Measurements from ENCODE around the gene MYH3. TPM values are rescaled to one million over a fixed set of nuclear protein-coding genes. Genes with fewer than 3 reads are reported as not detected.

Gene MYH3
- total RNA-seq, result 0.16 and 0.60 TPM in 2 replicates

GRCh38 chr17:10657148-10657547 is at the start of gene MYH3:
Gene MYH3 (minus strand): TSS chr17:10657309. CDS start chr17:10655064, 2,245 bp downstream.

GRCh38 chr17:10697092-10698081 is 40.3 kb upstream of the MYH3 start, which contains the start of the genes ADPRM and SCO1:
Gene ADPRM (plus strand): TSS chr17:10697594. CDS start chr17:10704927, 7,333 bp downstream.
Gene SCO1 (minus strand): TSS chr17:10697533. CDS start chr17:10697507, 26 bp downstream.

Other genes starting within 250 kb of the MYH3 start
- not detected in 2 replicates for gene MYH8, start 235.4 kb downstream of the MYH3 start, total RNA-seq
- gene MYH4, start 187.8 kb downstream of the MYH3 start, total RNA-seq, result not detected in 2 replicates
- not detected in 2 replicates for gene MYH1, start 138.8 kb downstream of the MYH3 start, total RNA-seq
- not detected in 2 replicates for gene MYH2, start 107.7 kb downstream of the MYH3 start, total RNA-seq
- 17.3 and 27.7 TPM in 2 replicates for gene SCO1, start 40.2 kb upstream of the MYH3 start, total RNA-seq
- gene ADPRM, start 40.3 kb upstream of the MYH3 start, total RNA-seq, result 11.8 and 16.1 TPM in 2 replicates
- gene TMEM220, start 72.7 kb upstream of the MYH3 start, total RNA-seq, result 3.3 and 5.2 TPM in 2 replicates
- gene TMEM238L, start 146.8 kb upstream of the MYH3 start, total RNA-seq, result not detected in 2 replicates
- under 0.01 TPM in 1 of 2 replicates, not detected in the other for gene PIRT, start 180.8 kb upstream of the MYH3 start, total RNA-seq

Data from bronchial smooth muscle cell (primary cell).